Measurements from ENCODE around the gene LRP10. TPM values are rescaled to one million over a fixed set of nuclear protein-coding genes. Genes with fewer than 3 reads are reported as not detected.
"Not testable (repeated sequence)": the region's sequence is repeated elsewhere in the genome, so short reads cannot be mapped to it uniquely, and the experiment has no call there.

Gene LRP10
- total RNA-seq, 1 donor from 2014 or later, result 43.1 TPM

GRCh38 chr14:22849212-22849819 lies 22.2 kb upstream of the LRP10 start:
- peaks cover 5% of the 10 kb centered on the region for H3K36me3 Mint-ChIP-seq (ENCODE audit: insufficient read depth)

DNA sequence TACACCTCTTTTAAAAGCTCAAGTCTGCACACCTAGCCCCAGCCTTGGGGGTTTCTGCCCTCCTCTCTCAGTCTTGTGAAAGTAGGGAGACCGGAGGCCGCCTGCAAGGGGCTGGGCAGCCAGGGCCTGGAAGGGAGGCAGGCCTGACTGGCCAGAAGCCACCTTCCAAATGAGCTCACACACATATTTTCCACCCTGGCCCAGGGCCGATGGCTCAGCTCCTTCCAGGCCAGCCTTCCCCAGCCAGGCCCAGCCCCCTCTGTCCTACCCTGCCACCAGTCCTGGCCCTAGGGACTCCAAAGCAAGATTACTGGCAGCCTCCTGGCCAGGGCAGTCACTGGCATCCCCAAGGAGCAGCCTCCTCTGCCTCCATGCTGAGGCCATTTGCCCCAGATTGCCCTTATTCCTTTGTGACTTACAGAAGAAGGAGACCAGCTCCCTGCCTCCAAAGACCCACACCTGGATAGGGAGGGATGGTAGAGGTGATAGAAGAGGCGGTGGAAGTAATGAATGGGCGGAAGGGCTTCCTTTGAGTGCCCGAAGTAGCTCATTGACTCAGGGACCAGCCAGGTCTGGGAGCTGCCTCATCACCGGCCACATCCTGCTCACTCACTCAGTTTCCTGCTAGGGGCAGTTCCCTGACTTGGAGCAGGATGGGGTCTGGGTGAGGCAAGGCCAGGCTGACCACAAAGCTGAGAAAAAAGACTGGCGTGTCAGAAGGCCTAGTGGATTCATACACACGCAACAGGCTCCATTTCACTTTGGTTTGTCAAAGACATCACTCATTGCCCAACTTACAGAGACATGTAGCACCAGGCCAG lies 20.4 kb upstream of the LRP10 start:
- H3K4me3 Mint-ChIP-seq (ENCODE audit: low read depth), result no peak overlapping the region

More at GRCh38 chr14:22849212-22849819, 22.2 kb upstream of the LRP10 start:
- Mint-ChIP-seq H3K27ac (no peak overlapping the region), H3K27me3 (no peaks in the 10 kb centered on the region), H3K4me1 (ENCODE audit: low read depth) (peaks cover 6% of the 10 kb centered on the region), H3K9me3 (ENCODE audit: low read depth) (no peaks in the 10 kb centered on the region), H3K4me3 (ENCODE audit: low read depth) (no peak overlapping the region)
- no peak for DNase-seq (ENCODE audit: low spot score, unreplicated experiment)
- TF ChIP-seq, protein P1, sequence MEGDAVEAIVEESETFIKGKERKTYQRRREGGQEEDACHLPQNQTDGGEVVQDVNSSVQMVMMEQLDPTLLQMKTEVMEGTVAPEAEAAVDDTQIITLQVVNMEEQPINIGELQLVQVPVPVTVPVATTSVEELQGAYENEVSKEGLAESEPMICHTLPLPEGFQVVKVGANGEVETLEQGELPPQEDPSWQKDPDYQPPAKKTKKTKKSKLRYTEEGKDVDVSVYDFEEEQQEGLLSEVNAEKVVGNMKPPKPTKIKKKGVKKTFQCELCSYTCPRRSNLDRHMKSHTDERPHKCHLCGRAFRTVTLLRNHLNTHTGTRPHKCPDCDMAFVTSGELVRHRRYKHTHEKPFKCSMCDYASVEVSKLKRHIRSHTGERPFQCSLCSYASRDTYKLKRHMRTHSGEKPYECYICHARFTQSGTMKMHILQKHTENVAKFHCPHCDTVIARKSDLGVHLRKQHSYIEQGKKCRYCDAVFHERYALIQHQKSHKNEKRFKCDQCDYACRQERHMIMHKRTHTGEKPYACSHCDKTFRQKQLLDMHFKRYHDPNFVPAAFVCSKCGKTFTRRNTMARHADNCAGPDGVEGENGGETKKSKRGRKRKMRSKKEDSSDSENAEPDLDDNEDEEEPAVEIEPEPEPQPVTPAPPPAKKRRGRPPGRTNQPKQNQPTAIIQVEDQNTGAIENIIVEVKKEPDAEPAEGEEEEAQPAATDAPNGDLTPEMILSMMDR (IDR thresholded peaks at IDR 0.05; ENCODE audit: unreplicated experiment), result no peak

DNA sequence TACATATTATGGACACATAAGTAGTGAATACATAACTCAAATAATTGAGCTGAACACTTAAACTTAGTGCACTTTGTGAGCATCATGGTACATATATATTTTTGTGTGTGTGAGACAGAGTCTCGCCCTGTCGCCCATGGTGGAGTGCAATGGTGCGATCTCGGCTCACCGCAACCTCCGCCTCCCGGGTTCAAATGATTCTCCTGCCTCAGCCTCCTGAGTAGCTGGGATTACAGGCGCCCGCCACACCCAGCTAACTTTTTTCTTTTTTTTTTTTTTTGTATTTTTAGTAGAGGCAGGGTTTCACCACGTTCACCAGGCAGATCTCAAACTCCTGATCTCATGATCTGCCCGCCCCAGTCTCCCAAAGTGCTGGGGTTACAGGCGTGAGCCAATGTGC lies 19.4 kb upstream of the LRP10 start:
- H3K36me3 Mint-ChIP-seq (ENCODE audit: insufficient read depth); H3K4me1 Mint-ChIP-seq (ENCODE audit: low read depth); H3K9me3 Mint-ChIP-seq (ENCODE audit: low read depth); H3K4me3 Mint-ChIP-seq (ENCODE audit: low read depth); H3K27me3 Mint-ChIP-seq; H3K27ac Mint-ChIP-seq; DNase-seq (ENCODE audit: low spot score, unreplicated experiment): not testable (repeated sequence)

More for the DNA sequence above, 20.4 kb upstream of the LRP10 start:
- TF ChIP-seq, protein P1 (IDR thresholded peaks at IDR 0.05; ENCODE audit: unreplicated experiment), result no peak
- peaks cover 3% of the 10 kb centered on the region for H3K36me3 Mint-ChIP-seq (ENCODE audit: insufficient read depth)
- H3K27ac Mint-ChIP-seq, result peak overlapping the region; percentile 41
- DNase-seq (ENCODE audit: low spot score, unreplicated experiment), result no peak
- H3K4me1 Mint-ChIP-seq (ENCODE audit: low read depth), result peaks cover 6% of the 10 kb centered on the region
- no peaks in the 10 kb centered on the region for H3K9me3 Mint-ChIP-seq (ENCODE audit: low read depth)
- no peaks in the 10 kb centered on the region for H3K27me3 Mint-ChIP-seq

- Mint-ChIP-seq H3K4me1 (ENCODE audit: low read depth) (peaks cover 5% of the 10 kb centered on the region), H3K36me3 (ENCODE audit: insufficient read depth) (no peaks in the 10 kb centered on the region), H3K27ac (peak overlapping the region; percentile 88), H3K4me3 (ENCODE audit: low read depth) (no peak overlapping the region), H3K9me3 (ENCODE audit: low read depth) (no peaks in the 10 kb centered on the region), H3K27me3 (no peaks in the 10 kb centered on the region)
- TF ChIP-seq, protein P1 (IDR thresholded peaks at IDR 0.05; ENCODE audit: unreplicated experiment), result no peak
- no peak for DNase-seq (ENCODE audit: low spot score, unreplicated experiment)
Measured at GRCh38 chr14:22852599-22852939, 19.0 kb upstream of the LRP10 start.

GRCh38 chr14:22852940-22853767 lies 18.4 kb upstream of the LRP10 start:
- Mint-ChIP-seq H3K36me3 (ENCODE audit: insufficient read depth) (no peaks in the 10 kb centered on the region), H3K27ac (peak overlapping the region; percentile 88), H3K4me3 (ENCODE audit: low read depth) (peak overlapping the region; percentile 67), H3K9me3 (ENCODE audit: low read depth) (no peaks in the 10 kb centered on the region), H3K4me1 (ENCODE audit: low read depth) (peaks cover 3% of the 10 kb centered on the region), H3K27me3 (no peaks in the 10 kb centered on the region)
- TF ChIP-seq, protein P1 (IDR thresholded peaks at IDR 0.05; ENCODE audit: unreplicated experiment), result peak; percentile 87
- peak; percentile 93 for DNase-seq (ENCODE audit: low spot score, unreplicated experiment)

GRCh38 chr14:22854296-22854695 lies 17.2 kb upstream of the LRP10 start:
- H3K27me3 Mint-ChIP-seq; H3K36me3 Mint-ChIP-seq (ENCODE audit: insufficient read depth); H3K9me3 Mint-ChIP-seq (ENCODE audit: low read depth); DNase-seq (ENCODE audit: low spot score, unreplicated experiment); H3K4me1 Mint-ChIP-seq (ENCODE audit: low read depth); H3K4me3 Mint-ChIP-seq (ENCODE audit: low read depth); H3K27ac Mint-ChIP-seq: not testable (repeated sequence)
